GM23248 (cell line): ENCODE data around the gene CDON. TPM values are rescaled to one million over a fixed set of nuclear protein-coding genes. Genes with fewer than 3 reads are reported as not detected.

Experiments
- DNase-seq: peaks from one replicate; pipeline ENCODE4 v3.0.0-alpha.2; 2015
- H2AFZ ChIP-seq: fragments of 200-600 bp; sonication (generic); 2 replicates; pipeline ENCODE4 v1.6.1; 2016; ENCODE audit warnings: antibody characterized with exemption
- H3F3A ChIP-seq: fragments of 200-600 bp; sonication (generic); 2 replicates; pipeline ENCODE4 v1.6.1; 2016; ENCODE audit warnings: mild to moderate bottlenecking, antibody characterized with exemption, mixed run types; ENCODE audit not compliant: insufficient read depth
- H3K27ac ChIP-seq: fragments of 200-600 bp; sonication (generic); 2 replicates; pipeline ENCODE4 v1.5.1; 2016; ENCODE audit warnings: mild to moderate bottlenecking
- H3K27me3 ChIP-seq: fragments of 200-600 bp; sonication (generic); replicated peaks from 2 replicates; pipeline ENCODE4 v1.6.1; 2016; ENCODE audit warnings: mild to moderate bottlenecking; ENCODE audit not compliant: insufficient read depth
- H3K36me3 ChIP-seq: fragments of 200-600 bp; sonication (generic); 2 replicates; pipeline ENCODE4 v1.6.1; 2016; ENCODE audit warnings: low read depth, mild to moderate bottlenecking
- H3K4me1 ChIP-seq: fragments of 200-600 bp; sonication (generic); 2 replicates; pipeline ENCODE4 v1.6.1; 2016; ENCODE audit warnings: mild to moderate bottlenecking; ENCODE audit not compliant: insufficient read depth
- H3K4me2 ChIP-seq: fragments of 200-600 bp; sonication (generic); one replicate; pipeline ENCODE4 v1.6.1; 2016; ENCODE audit warnings: mild to moderate bottlenecking; ENCODE audit not compliant: unreplicated experiment
- H3K4me3 ChIP-seq: fragments of 200-600 bp; sonication (generic); 2 replicates; pipeline ENCODE4 v1.5.1; 2016; ENCODE audit warnings: mild to moderate bottlenecking
- H3K79me2 ChIP-seq: fragments of 200-600 bp; sonication (generic); 2 replicates; pipeline ENCODE4 v1.6.1; 2016; ENCODE audit warnings: mild to moderate bottlenecking; ENCODE audit not compliant: insufficient read depth
- H3K9ac ChIP-seq: fragments of 200-600 bp; sonication (generic); 2 replicates; pipeline ENCODE4 v1.6.1; 2016; ENCODE audit warnings: mild to moderate bottlenecking
- H3K9me2 ChIP-seq: fragments of 200-600 bp; sonication (generic); 2 replicates; pipeline ENCODE4 v1.6.1; 2016; ENCODE audit warnings: mixed run types, mild to moderate bottlenecking, moderate library complexity; ENCODE audit not compliant: insufficient read depth
- H3K9me3 ChIP-seq: fragments of 200-600 bp; sonication (generic); one replicate; pipeline ENCODE4 v1.6.1; 2017; ENCODE audit warnings: low read depth
- H4K20me1 ChIP-seq: fragments of 200-600 bp; sonication (generic); 2 replicates; pipeline ENCODE4 v1.6.0; 2016; ENCODE audit not compliant: insufficient read depth
- EZH2 ChIP-seq: fragments of 200-600 bp; sonication (generic); IDR thresholded peaks from 2 replicates; pipeline ENCODE4 v1.6.1; 2018; ENCODE audit warnings: antibody characterized with exemption, mild to moderate bottlenecking; ENCODE audit not compliant: insufficient read depth, poor library complexity, severe bottlenecking
- EZH2phosphoT487 ChIP-seq: fragments of 200-600 bp; sonication (generic); IDR thresholded peaks from 2 replicates; pipeline ENCODE4 v1.6.1; 2018; ENCODE audit warnings: antibody characterized with exemption, moderate library complexity, mild to moderate bottlenecking, low read depth; ENCODE audit not compliant: insufficient read depth
- WGBS, 2 experiments: methylation state at CpG; one replicate each; pipeline ENCODE4 v1.1.6; 2015 to 2017; ENCODE audit warnings: low lambda C conversion rate in 2 of 2, low coverage in 1 of 2; ENCODE audit errors: missing lambda C conversion rate in 2 of 2; 5-methylcytosine and 5-hydroxymethylcytosine counted together
- in situ Hi-C: fragments of 300-500 bp; cut with MboI; formaldehyde crosslinking; loops from 2 replicates; pipeline ENCODE4 v1.15.0; 2020
- polyA plus RNA-seq: library from polyadenylated mRNA; unstranded; fragments of >200 nt; fragmentation: Nextera tagmentation; extraction: Ambion mirVana; gene quantifications from 2 replicates; pipeline ENCODE4 v1.2.1, GENCODE V29; 2016
- total RNA-seq: library from RNA; depleted of rRNA; stranded (reverse); fragments of >200 nt; shearing (Covaris generic); gene quantifications from 2 replicates; pipeline ENCODE4 v1.2.3, GENCODE V29; 2014

CDON gene
- total and polyA plus RNA-seq, 2 experiments from 2014 or later = 2.2 to 10.3 TPM

GRCh38 chr11:125976156-125976555 is 86.5 kb downstream of the CDON start:
- no peak overlapping the region for H3K9ac ChIP-seq
- no peaks in the 10 kb centered on the region for H3K27me3 ChIP-seq
- H4K20me1 ChIP-seq = no peaks in the 10 kb centered on the region
- no peaks in the 10 kb centered on the region for H3K4me1 ChIP-seq
- no peak overlapping the region for H2AFZ ChIP-seq
- no peaks in the 10 kb centered on the region for H3K79me2 ChIP-seq
- H3K9me3 ChIP-seq = no peaks in the 10 kb centered on the region
- H3K36me3 ChIP-seq = no peaks in the 10 kb centered on the region
- no peak overlapping the region for H3K4me3 ChIP-seq
- in situ Hi-C loops = no loop called here
- no peak overlapping the region for H3K4me2 ChIP-seq
- no peak for DNase-seq
- no peak overlapping the region for H3K27ac ChIP-seq
- no peaks in the 10 kb centered on the region for H3K9me2 ChIP-seq
- no peaks in the 10 kb centered on the region for H3F3A ChIP-seq
- no peak for TF ChIP-seq EZH2phosphoT487
- no peak for TF ChIP-seq EZH2

- DNase-seq = no peak
- H3K4me2 ChIP-seq = no peak overlapping the region
- H4K20me1 ChIP-seq = no peaks in the 10 kb centered on the region
- in situ Hi-C loops = no loop called here
- no peaks in the 10 kb centered on the region for H3F3A ChIP-seq
- no peak overlapping the region for H3K9ac ChIP-seq
- no peaks in the 10 kb centered on the region for H3K9me3 ChIP-seq
- H3K79me2 ChIP-seq = no peaks in the 10 kb centered on the region
- no peaks in the 10 kb centered on the region for H3K9me2 ChIP-seq
- H3K27ac ChIP-seq = no peak overlapping the region
- WGBS, 2 experiments = 87 to 94% methylated on average over 6 of the region's 6 CpGs
- H3K27me3 ChIP-seq = no peaks in the 10 kb centered on the region
- no peaks in the 10 kb centered on the region for H3K36me3 ChIP-seq
- TF ChIP-seq EZH2phosphoT487 (no peak), EZH2 (no peak)
- no peaks in the 10 kb centered on the region for H3K4me1 ChIP-seq
- no peak overlapping the region for H3K4me3 ChIP-seq
- no peak overlapping the region for H2AFZ ChIP-seq
Measured at GRCh38 chr11:125975634-125976033, 87.0 kb downstream of the CDON start.

- no peaks in the 10 kb centered on the region for H4K20me1 ChIP-seq
- no peak for DNase-seq
- H3K9me2 ChIP-seq = no peaks in the 10 kb centered on the region
- no peaks in the 10 kb centered on the region for H3F3A ChIP-seq
- H2AFZ ChIP-seq = no peak overlapping the region
- no peaks in the 10 kb centered on the region for H3K27me3 ChIP-seq
- no peak overlapping the region for H3K9ac ChIP-seq
- no peaks in the 10 kb centered on the region for H3K4me1 ChIP-seq
- H3K27ac ChIP-seq = no peak overlapping the region
- no peak overlapping the region for H3K4me3 ChIP-seq
- no peak for TF ChIP-seq EZH2phosphoT487
- TF ChIP-seq EZH2 = no peak
- H3K79me2 ChIP-seq = no peaks in the 10 kb centered on the region
- in situ Hi-C loops = no loop called here
- H3K9me3 ChIP-seq = no peaks in the 10 kb centered on the region
- no peak overlapping the region for H3K4me2 ChIP-seq
- H3K36me3 ChIP-seq = no peaks in the 10 kb centered on the region
Measured at GRCh38 chr11:125974284-125974683, 88.4 kb downstream of the CDON start.

GRCh38 chr11:125971618-125972017 is 91.0 kb downstream of the CDON start:
- no peak overlapping the region for H3K9ac ChIP-seq
- H3K36me3 ChIP-seq = no peaks in the 10 kb centered on the region
- H4K20me1 ChIP-seq = no peaks in the 10 kb centered on the region
- no peak for DNase-seq
- no peaks in the 10 kb centered on the region for H3K79me2 ChIP-seq
- H3K27ac ChIP-seq = no peak overlapping the region
- TF ChIP-seq EZH2phosphoT487 (no peak), EZH2 (no peak)
- in situ Hi-C loops = no loop called here
- H3K4me2 ChIP-seq = no peak overlapping the region
- no peaks in the 10 kb centered on the region for H3K27me3 ChIP-seq
- H3K4me3 ChIP-seq = no peak overlapping the region
- H2AFZ ChIP-seq = no peak overlapping the region
- H3K9me2 ChIP-seq = no peaks in the 10 kb centered on the region
- H3K4me1 ChIP-seq = no peaks in the 10 kb centered on the region
- no peaks in the 10 kb centered on the region for H3K9me3 ChIP-seq
- WGBS, 2 experiments = 73 to 83% methylated on average over 6 of the region's 6 CpGs
- H3F3A ChIP-seq = no peaks in the 10 kb centered on the region

- Histone ChIP-seq H3K79me2 (no peaks in the 10 kb centered on the region), H4K20me1 (no peaks in the 10 kb centered on the region), H3K27me3 (no peaks in the 10 kb centered on the region), H3K4me2 (no peak overlapping the region), H3K4me3 (no peak overlapping the region), H3K9ac (no peak overlapping the region), H3K4me1 (no peaks in the 10 kb centered on the region), H3K9me3 (no peaks in the 10 kb centered on the region), H3K36me3 (no peaks in the 10 kb centered on the region), H2AFZ (no peak overlapping the region), H3K27ac (no peak overlapping the region), H3K9me2 (no peaks in the 10 kb centered on the region), H3F3A (no peaks in the 10 kb centered on the region)
- in situ Hi-C loops = no loop called here
- 92% methylated on average over 7 of the region's 7 CpGs for WGBS, 2 experiments
- TF ChIP-seq EZH2 = no peak
- TF ChIP-seq EZH2phosphoT487 = no peak
- DNase-seq = no peak
Measured at GRCh38 chr11:125968354-125968753, 94.3 kb downstream of the CDON start.
